Tibial artery (tissue), 4 donors: ENCODE measurements around the gene IDH3G.

ENCODE experiments used
- DNase-seq, 2 donors: peaks; one replicate each; pipeline ENCODE4 v3.0.0-alpha.2; 2019
- H3K27ac ChIP-seq, 2 donors: fragments of 200-600 bp; sonication (generic) in 1 of 2; 1 replicate in 1 of 2; 2 replicates in 1 of 2; pipeline ENCODE4 v1.5.1; 2018 to 2019; ENCODE audit warnings: mild to moderate bottlenecking in 1 of 2
- H3K27me3 ChIP-seq, 2 donors: fragments of 200-600 bp; sonication (generic) in 1 of 2; one replicate each; pipeline versions ENCODE4 v1.5.1 to v1.6.0; 2016 to 2019
- H3K36me3 ChIP-seq, 3 donors: fragments of 200-600 bp; sonication (generic) in 2 of 3; one replicate each; pipeline ENCODE4 v1.5.1; 2016 to 2019; ENCODE audit warnings: mild to moderate bottlenecking in 2 of 3
- H3K4me1 ChIP-seq, 4 donors: fragments of 200-600 bp; sonication (generic) in 2 of 4; 1 replicate in 3 of 4; 2 replicates in 1 of 4; pipeline ENCODE4 v1.5.1; 2016 to 2019
- H3K4me3 ChIP-seq, 2 donors: fragments of 200-600 bp; sonication (generic) in 1 of 2; 1 replicate in 1 of 2; 2 replicates in 1 of 2; pipeline ENCODE4 v1.5.1; 2018 to 2019; ENCODE audit warnings: mild to moderate bottlenecking in 2 of 2
- H3K9me3 ChIP-seq, 3 donors: fragments of 200-600 bp; sonication (generic) in 1 of 3; one replicate each; pipeline ENCODE4 v1.5.1; 2016 to 2019
- CTCF ChIP-seq, 2 experiments: fragments of 200-600 bp in 1 of 2; fragments of 450-650 bp in 1 of 2; IDR thresholded peaks; one replicate each; pipeline ENCODE4 v1.5.1; 2017 to 2019; ENCODE audit warnings: antibody characterized with exemption in 2 of 2, mild to moderate bottlenecking in 1 of 2, moderate library complexity in 1 of 2
- intact Hi-C: fragments of 100-400 bp; cut with DNase I; formaldehyde crosslinking; loops from one replicate; pipeline ENCODE4 v1.15.0; 2023; ENCODE audit warnings: low total_unique reads

Gene IDH3G

GRCh38 chrX:153780678-153781427, 13.3 kb downstream of the IDH3G start, which contains the start of gene SRPK3:
TSS of gene SRPK3 (plus strand) at chrX:153781041. CDS start at chrX:153781087, 46 bp downstream.
- peaks cover 0 to 20% (median 13%) of the 10 kb centered on the region in 3 donors for H3K36me3 ChIP-seq
- DNase-seq: peak in 1 of 2 donors; percentile 71
- H3K27ac ChIP-seq: peak within 1 kb of the TSS; percentile 78 to 81
- intact Hi-C loops: no loop called here
- H3K4me1 ChIP-seq: peaks cover 0 to 24% (median 14%) of the 10 kb centered on the region in 4 donors
- H3K9me3 ChIP-seq: no peaks in the 10 kb centered on the region
- no peak for TF ChIP-seq CTCF (IDR thresholded peaks at IDR 0.05)
- H3K4me3 ChIP-seq: peak within 1 kb of the TSS; percentile 36 to 43
- H3K27me3 ChIP-seq: no peaks in the 10 kb centered on the region

DNA sequence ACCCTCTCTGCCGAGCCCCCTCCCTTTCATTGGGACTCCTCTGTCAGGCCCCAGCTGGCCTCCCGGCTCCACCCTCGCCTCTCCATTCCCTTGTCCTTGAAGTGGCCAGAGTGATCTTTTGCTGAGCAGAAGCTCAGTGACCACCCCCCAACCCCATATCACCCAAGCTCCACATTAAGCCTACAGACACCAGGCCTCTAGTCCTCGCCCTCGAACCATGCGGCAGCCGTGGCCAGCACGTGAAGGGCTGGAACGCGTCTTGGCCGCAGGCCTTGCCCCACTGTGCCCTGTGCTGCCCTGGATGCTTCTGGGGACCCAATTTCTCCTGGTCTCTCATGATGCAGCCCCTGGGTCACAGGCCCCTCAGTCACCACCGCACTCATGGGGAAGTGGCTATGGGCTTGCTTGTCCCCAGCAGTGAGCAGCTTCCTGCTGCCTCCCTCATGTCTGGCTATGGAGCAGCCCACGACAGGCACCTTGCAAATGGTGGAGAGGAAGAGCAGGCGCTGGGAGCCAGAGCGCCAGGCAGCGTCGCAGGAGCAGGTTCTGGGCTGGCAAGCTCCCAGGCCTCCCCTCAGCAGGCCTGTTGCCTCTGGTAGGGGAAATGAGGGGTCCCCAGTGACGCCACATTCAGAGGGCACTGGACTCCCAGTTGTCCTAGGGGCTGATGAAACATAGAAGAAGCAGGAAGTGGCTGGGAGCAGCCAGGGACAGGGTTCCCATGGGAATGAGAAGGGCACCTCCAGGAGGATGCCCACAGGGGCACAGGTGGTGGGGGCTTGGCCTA, 14.1 kb downstream of the IDH3G start:
- no peak for DNase-seq
- Histone ChIP-seq H3K36me3 (peaks cover 0 to 18% (median 5%) of the 10 kb centered on the region in 3 donors), H3K9me3 (no peaks in the 10 kb centered on the region), H3K4me1 (peaks cover 0 to 24% (median 14%) of the 10 kb centered on the region in 4 donors), H3K4me3 (peak overlapping the region; percentile 36 to 43), H3K27ac (peak overlapping the region; percentile 78 to 81), H3K27me3 (no peaks in the 10 kb centered on the region)
- intact Hi-C loops: no loop called here
- no peak for TF ChIP-seq CTCF (IDR thresholded peaks at IDR 0.05)

DNA sequence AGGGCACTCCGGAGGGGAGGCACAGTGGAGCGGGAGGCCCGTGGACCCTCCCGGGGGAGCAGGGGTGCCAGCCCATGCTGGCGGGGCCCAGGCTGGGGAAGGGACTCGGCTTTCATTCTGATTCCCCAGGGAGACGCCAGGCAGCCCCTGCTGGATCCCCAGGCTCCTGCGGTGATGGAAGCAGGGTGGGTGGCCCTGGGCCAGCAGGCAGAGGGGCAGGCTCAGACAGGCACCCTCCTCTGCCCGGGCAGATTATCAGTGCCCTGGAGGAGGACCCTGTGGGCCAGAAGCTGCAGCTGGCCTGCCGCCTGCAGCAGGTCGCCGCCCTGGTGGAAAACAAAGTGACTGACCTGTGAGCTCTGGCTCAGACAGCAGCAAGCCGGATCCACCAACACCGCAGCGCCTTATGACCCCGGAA, 15.5 kb downstream of the IDH3G start:
- H3K4me1 ChIP-seq: peaks cover 0 to 24% (median 14%) of the 10 kb centered on the region in 4 donors
- intact Hi-C loops: no loop called here
- no peak for TF ChIP-seq CTCF (IDR thresholded peaks at IDR 0.05)
- H3K9me3 ChIP-seq: no peaks in the 10 kb centered on the region
- no peak overlapping the region for H3K4me3 ChIP-seq
- H3K27me3 ChIP-seq: no peaks in the 10 kb centered on the region
- no peak for DNase-seq
- no peak overlapping the region for H3K27ac ChIP-seq
- peaks cover 0 to 22% (median 0%) of the 10 kb centered on the region in 3 donors for H3K36me3 ChIP-seq

GRCh38 chrX:153778181-153778580, 16.0 kb downstream of the IDH3G start:
- intact Hi-C loops: no loop called here
- Histone ChIP-seq H3K27me3 (no peaks in the 10 kb centered on the region), H3K4me1 (peaks cover 0 to 24% (median 14%) of the 10 kb centered on the region in 4 donors), H3K9me3 (no peaks in the 10 kb centered on the region), H3K36me3 (peaks cover 0 to 27% (median 0%) of the 10 kb centered on the region in 3 donors), H3K4me3 (no peak overlapping the region), H3K27ac (no peak overlapping the region)
- no peak for TF ChIP-seq CTCF (IDR thresholded peaks at IDR 0.05)
- DNase-seq: no peak

DNA sequence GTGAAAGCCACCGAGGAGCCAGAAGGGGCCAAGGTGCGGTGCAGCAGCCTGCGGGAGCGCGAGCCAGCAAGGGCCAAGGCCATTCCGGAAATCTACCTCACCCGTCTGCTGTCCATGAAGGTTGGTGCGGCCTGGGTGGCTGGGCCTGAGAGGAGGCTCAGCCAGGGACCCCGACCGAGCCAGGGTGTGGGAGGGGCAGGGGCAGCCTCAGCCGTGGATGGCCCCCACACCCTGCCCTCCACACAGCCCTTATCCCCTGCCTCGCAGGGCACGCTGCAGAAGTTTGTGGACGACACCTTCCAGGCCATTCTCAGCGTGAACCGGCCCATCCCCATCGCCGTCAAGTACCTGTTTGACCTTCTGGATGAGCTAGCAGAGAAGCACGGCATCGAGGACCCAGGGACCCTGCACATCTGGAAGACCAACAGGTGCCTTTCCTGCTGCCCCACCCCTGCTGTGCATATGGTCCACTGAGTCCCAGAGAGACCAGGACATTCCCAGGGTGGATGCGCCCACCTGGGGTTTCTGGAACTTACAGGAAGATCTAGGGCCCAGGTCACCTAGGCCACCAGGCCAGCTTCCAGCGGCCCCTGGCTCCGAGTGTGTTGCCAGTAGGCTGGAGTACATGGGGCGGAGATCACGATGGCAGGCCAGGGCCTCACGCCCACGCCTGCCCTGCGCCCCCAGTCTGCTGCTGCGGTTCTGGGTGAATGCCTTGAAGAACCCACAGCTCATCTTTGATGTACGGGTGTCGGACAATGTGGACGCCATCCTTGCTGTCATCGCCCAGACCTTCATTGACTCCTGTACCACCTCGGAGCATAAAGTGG, 16.7 kb downstream of the IDH3G start:
- Histone ChIP-seq H3K27me3 (no peaks in the 10 kb centered on the region), H3K36me3 (peaks cover 0 to 34% (median 0%) of the 10 kb centered on the region in 3 donors), H3K4me3 (no peak overlapping the region), H3K9me3 (no peaks in the 10 kb centered on the region), H3K4me1 (peaks cover 0 to 24% (median 14%) of the 10 kb centered on the region in 4 donors), H3K27ac (no peak overlapping the region)
- intact Hi-C loops: no loop called here
- no peak for DNase-seq
- no peak for TF ChIP-seq CTCF (IDR thresholded peaks at IDR 0.05)
